Naive thymus-derived CD4-positive, alpha-beta T cell (primary cell): Measurements from ENCODE around the gene ARHGAP42. TPM values are rescaled to one million over a fixed set of nuclear protein-coding genes. Genes with fewer than 3 reads are reported as not detected.
"Not testable (repeated sequence)": the region's sequence is repeated elsewhere in the genome, so short reads cannot be mapped to it uniquely, and the experiment has no call there.

Source experiments
- ATAC-seq: fragments of 150-1000 bp; cut with Tn5 transposase; 2 replicates; pipeline ENCODE4 v1.10.0; 2021; ENCODE audit warnings: mild to moderate bottlenecking, moderate library complexity
- CTCF ChIA-PET: fragments of 350-600 bp; sonication (Branson Sonifier 250); formaldehyde crosslinking; loops from one replicate; lab custom pipeline; 2021; ENCODE audit warnings: antibody characterized with exemption; lab: Charles Lee
- POLR2A ChIA-PET: fragments of 350-600 bp; sonication (Branson Sonifier 250); formaldehyde crosslinking; loops from one replicate; lab custom pipeline; 2021; ENCODE audit warnings: antibody characterized with exemption, inconsistent platforms; lab: Charles Lee
- DNase-seq, 9 donors: peaks; one replicate each; pipeline versions ENCODE4 v3.0.0 to v3.0.0-alpha.2; 2020 to 2022; ENCODE audit warnings: mixed read lengths in 1 of 9
- H3K27ac ChIP-seq: one replicate; pipeline ENCODE4 v1.7.0; 2013; ENCODE audit warnings: mild to moderate bottlenecking, low read depth, low read length, moderate library complexity
- H3K27me3 ChIP-seq, 2 donors: one replicate each; pipeline ENCODE4 v1.7.0; 2013; ENCODE audit warnings: low read length in 2 of 2, mild to moderate bottlenecking in 2 of 2, moderate library complexity in 2 of 2; ENCODE audit not compliant: control insufficient read depth in 2 of 2, insufficient read depth in 2 of 2
- H3K36me3 ChIP-seq, 3 experiments: 1 replicate in 2 of 3; 2 replicates in 1 of 3; pipeline ENCODE4 v1.7.0; 2013; ENCODE audit warnings: low read length in 3 of 3, mild to moderate bottlenecking in 3 of 3, moderate library complexity in 1 of 3; ENCODE audit not compliant: insufficient read depth in 3 of 3, control insufficient read depth in 2 of 3
- H3K4me1 ChIP-seq, 2 donors: one replicate each; pipeline ENCODE4 v1.7.0; 2013; ENCODE audit warnings: low read length in 2 of 2, mild to moderate bottlenecking in 2 of 2, moderate library complexity in 1 of 2; ENCODE audit not compliant: control insufficient read depth in 2 of 2, insufficient read depth in 2 of 2
- H3K4me3 ChIP-seq: 2 replicates; pipeline ENCODE4 v1.7.0; 2013; ENCODE audit warnings: mild to moderate bottlenecking, low read length
- H3K9me3 ChIP-seq, 3 experiments: 1 replicate in 2 of 3; 2 replicates in 1 of 3; pipeline ENCODE4 v1.7.0; 2013; ENCODE audit warnings: low read length in 3 of 3; ENCODE audit not compliant: control insufficient read depth in 2 of 3
- H3K27ac Mint-ChIP-seq, 9 donors: one replicate each; pipeline ENCODE4 v1.8.0; 2020 to 2022; ENCODE audit warnings: mixed read lengths in 9 of 9, mild to moderate bottlenecking in 8 of 9, moderate library complexity in 5 of 9, inconsistent platforms in 2 of 9
- H3K27me3 Mint-ChIP-seq, 5 donors: one replicate each; pipeline ENCODE4 v1.8.0; 2021 to 2022; ENCODE audit warnings: mixed read lengths in 5 of 5, mild to moderate bottlenecking in 1 of 5
- H3K36me3 Mint-ChIP-seq, 5 donors: one replicate each; pipeline ENCODE4 v1.8.0; 2020 to 2022; ENCODE audit warnings: mixed read lengths in 5 of 5, mild to moderate bottlenecking in 3 of 5, inconsistent platforms in 1 of 5
- H3K4me1 Mint-ChIP-seq, 7 donors: one replicate each; pipeline ENCODE4 v1.8.0; 2020 to 2022; ENCODE audit warnings: mixed read lengths in 7 of 7, mild to moderate bottlenecking in 3 of 7, inconsistent platforms in 1 of 7
- H3K4me3 Mint-ChIP-seq, 10 donors: one replicate each; pipeline ENCODE4 v1.8.0; 2020 to 2022; ENCODE audit warnings: mild to moderate bottlenecking in 10 of 10, mixed read lengths in 10 of 10, moderate library complexity in 6 of 10, inconsistent platforms in 2 of 10
- H3K9me3 Mint-ChIP-seq, 11 donors: one replicate each; pipeline ENCODE4 v1.8.0; 2020 to 2022; ENCODE audit warnings: mixed read lengths in 11 of 11, mild to moderate bottlenecking in 4 of 11, inconsistent platforms in 1 of 11, moderate library complexity in 1 of 11
- intact Hi-C, 2 donors: fragments of 100-400 bp; cut with micrococcal nuclease; formaldehyde crosslinking; loops; one replicate each; pipeline ENCODE4 v1.15.1; 2023
- polyA plus RNA-seq, 2 donors: library from polyadenylated mRNA; unstranded; fragments of 300-500 nt; fragmentation: Illumina TruSeq; gene quantifications; one replicate each; pipeline ENCODE4 v1.2.3, GENCODE V29; 2021
- total RNA-seq, 6 experiments: library from RNA in 5 of 6; stranded (reverse) in 5 of 6; gene quantifications; 1 replicate in 5 of 6; 2 replicates in 1 of 6; pipeline ENCODE4 v1.2.3 and lab custom pipeline; 2021 to 2026

The ARHGAP42 gene
- total and polyA plus RNA-seq, 7 experiments from 2014 or later = 0.05 to 0.66 (median 0.21) TPM; not detected in 4

GRCh38 chr11:100890789-100891188 lies 203.7 kb downstream of the ARHGAP42 start:
- no peak for ATAC-seq
- ChIA-PET POLR2A (no interaction called here), CTCF (no interaction called here)
- DNase-seq = no peak
- no peak overlapping the region for H3K27ac Mint-ChIP-seq
- Histone ChIP-seq H3K4me3 (no peak overlapping the region), H3K9me3 (no peaks in the 10 kb centered on the region), H3K27ac (no peak overlapping the region), H3K36me3 (no peaks in the 10 kb centered on the region), H3K27me3 (no peaks in the 10 kb centered on the region), H3K4me1 (no peaks in the 10 kb centered on the region)
- intact Hi-C loops = no loop called here
- H3K9me3 Mint-ChIP-seq = peaks cover 0 to 5% (median 0%) of the 10 kb centered on the region in 11 donors
- H3K4me3 Mint-ChIP-seq = no peak overlapping the region
- no peaks in the 10 kb centered on the region for H3K36me3 Mint-ChIP-seq
- H3K4me1 Mint-ChIP-seq = no peaks in the 10 kb centered on the region
- no peaks in the 10 kb centered on the region for H3K27me3 Mint-ChIP-seq

DNA sequence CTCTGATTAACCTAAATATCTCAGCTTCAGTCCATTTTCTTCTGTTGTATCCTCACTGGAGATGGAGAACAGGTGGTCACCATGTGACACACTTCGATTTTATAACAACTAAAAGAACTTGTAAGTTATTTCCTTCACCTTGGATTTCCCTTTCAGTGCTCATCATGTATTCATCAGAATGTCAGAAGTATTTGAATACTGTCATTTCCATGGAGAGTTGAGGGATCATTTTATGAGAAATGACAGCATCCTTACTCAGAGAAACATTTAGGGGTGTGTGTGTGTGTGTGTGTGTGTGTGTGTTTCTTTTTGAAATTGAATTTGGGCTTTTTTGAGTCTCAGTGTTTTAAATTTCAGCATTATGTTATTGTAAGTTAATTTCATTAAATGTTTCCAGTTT lies 205.8 kb downstream of the ARHGAP42 start:
- Histone ChIP-seq H3K9me3 (no peaks in the 10 kb centered on the region), H3K4me1 (no peaks in the 10 kb centered on the region), H3K27me3 (no peaks in the 10 kb centered on the region), H3K4me3 (no peak overlapping the region), H3K36me3 (no peaks in the 10 kb centered on the region), H3K27ac (no peak overlapping the region)
- no peaks in the 10 kb centered on the region for H3K4me1 Mint-ChIP-seq
- intact Hi-C loops = no loop called here
- H3K4me3 Mint-ChIP-seq = no peak overlapping the region
- no peaks in the 10 kb centered on the region for H3K27me3 Mint-ChIP-seq
- DNase-seq (no peak), ATAC-seq (no peak)
- peaks cover 0 to 8% (median 0%) of the 10 kb centered on the region in 11 donors for H3K9me3 Mint-ChIP-seq
- H3K27ac Mint-ChIP-seq = no peak overlapping the region
- ChIA-PET POLR2A (no interaction called here), CTCF (no interaction called here)
- no peaks in the 10 kb centered on the region for H3K36me3 Mint-ChIP-seq

GRCh38 chr11:100895449-100895848 lies 208.4 kb downstream of the ARHGAP42 start:
- no peaks in the 10 kb centered on the region for H3K4me1 Mint-ChIP-seq
- ATAC-seq (no peak), DNase-seq (no peak)
- H3K9me3 Mint-ChIP-seq = peaks cover 0 to 23% (median 7%) of the 10 kb centered on the region in 11 donors
- H3K27ac Mint-ChIP-seq = no peak overlapping the region
- ChIA-PET POLR2A (no interaction called here), CTCF (no interaction called here)
- no peak overlapping the region for H3K27ac ChIP-seq
- intact Hi-C loops = no loop called here
- H3K27me3 ChIP-seq = no peaks in the 10 kb centered on the region
- no peak overlapping the region for H3K4me3 ChIP-seq
- no peaks in the 10 kb centered on the region for H3K36me3 Mint-ChIP-seq
- no peaks in the 10 kb centered on the region for H3K9me3 ChIP-seq
- no peaks in the 10 kb centered on the region for H3K4me1 ChIP-seq
- H3K36me3 ChIP-seq = no peaks in the 10 kb centered on the region
- no peaks in the 10 kb centered on the region for H3K27me3 Mint-ChIP-seq
- no peak overlapping the region for H3K4me3 Mint-ChIP-seq

DNA sequence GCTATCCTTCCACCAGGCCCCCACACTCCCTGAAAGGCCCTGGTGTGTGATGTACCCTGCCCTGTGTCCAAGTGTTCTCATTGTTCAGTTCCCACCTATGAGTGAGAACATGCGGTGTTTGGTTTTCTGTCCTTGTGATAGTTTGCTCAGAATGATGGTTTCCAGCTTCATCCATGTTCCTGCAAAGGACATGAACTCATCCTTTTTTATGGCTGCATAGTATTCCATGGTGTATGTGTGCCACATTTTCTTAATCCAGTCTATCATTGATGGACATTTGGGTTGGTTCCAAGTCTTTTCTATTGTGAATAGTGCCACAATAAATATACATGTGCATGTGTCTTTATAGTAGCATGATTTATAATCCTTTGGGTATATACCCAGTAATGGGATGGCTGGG lies 208.9 kb downstream of the ARHGAP42 start:
- ATAC-seq, H3K27me3 ChIP-seq, H3K27ac ChIP-seq, POLR2A ChIA-PET, H3K27ac Mint-ChIP-seq, intact Hi-C loops, DNase-seq, H3K27me3 Mint-ChIP-seq, CTCF ChIA-PET, H3K4me3 Mint-ChIP-seq, H3K4me1 ChIP-seq, H3K4me1 Mint-ChIP-seq, H3K9me3 ChIP-seq, H3K4me3 ChIP-seq, H3K36me3 Mint-ChIP-seq, H3K36me3 ChIP-seq: not testable (repeated sequence)
- H3K9me3 Mint-ChIP-seq = peaks cover 0 to 23% (median 7%) of the 10 kb centered on the region in 11 donors

GRCh38 chr11:100901471-100901870 lies 214.4 kb downstream of the ARHGAP42 start:
- H3K4me1 ChIP-seq, H3K4me1 Mint-ChIP-seq, H3K27me3 Mint-ChIP-seq, ATAC-seq, intact Hi-C loops, H3K27me3 ChIP-seq, CTCF ChIA-PET, H3K27ac Mint-ChIP-seq, POLR2A ChIA-PET, DNase-seq, H3K36me3 Mint-ChIP-seq, H3K9me3 ChIP-seq, H3K36me3 ChIP-seq, H3K4me3 ChIP-seq, H3K4me3 Mint-ChIP-seq, H3K27ac ChIP-seq: not testable (repeated sequence)
- H3K9me3 Mint-ChIP-seq = peaks cover 0 to 19% (median 6%) of the 10 kb centered on the region in 11 donors

DNA sequence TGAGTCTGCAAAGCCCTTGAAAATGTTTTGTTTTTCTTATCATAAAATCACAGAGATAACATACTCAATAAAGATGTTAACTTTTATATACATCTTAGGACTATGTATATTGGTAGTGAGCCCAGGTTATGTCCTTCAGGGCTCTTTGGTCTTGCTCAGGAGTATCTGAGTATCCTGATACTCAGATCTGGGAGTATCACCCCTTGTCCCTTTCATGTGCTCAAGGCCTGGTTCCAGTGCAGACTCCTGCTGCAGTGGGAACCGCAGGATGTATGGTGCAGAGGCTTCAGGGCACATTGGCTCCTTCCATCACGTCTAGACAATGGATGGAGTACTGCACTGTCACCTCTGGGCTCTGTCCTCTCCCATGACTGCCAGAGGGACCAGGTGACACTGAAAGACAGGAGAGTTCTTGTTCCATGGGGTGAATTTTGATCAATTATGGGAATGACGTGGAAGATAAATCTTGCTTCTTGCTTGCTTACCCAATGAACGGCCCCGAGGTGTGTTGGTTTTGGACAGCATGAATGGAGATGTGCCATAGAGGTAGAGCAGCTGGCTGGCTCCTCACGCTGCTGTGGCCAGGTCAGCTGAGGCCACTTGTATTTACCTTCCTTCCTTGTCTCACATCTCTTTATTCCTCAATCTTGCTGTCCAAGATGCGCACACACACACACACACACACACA lies 215.5 kb downstream of the ARHGAP42 start:
- no peak overlapping the region for H3K4me3 ChIP-seq
- intact Hi-C loops = no loop called here
- no peak overlapping the region for H3K27ac Mint-ChIP-seq
- DNase-seq (no peak), ATAC-seq (no peak)
- peaks cover 0 to 26% (median 6%) of the 10 kb centered on the region in 11 donors for H3K9me3 Mint-ChIP-seq
- H3K4me1 ChIP-seq = no peaks in the 10 kb centered on the region
- ChIA-PET POLR2A (no interaction called here), CTCF (no interaction called here)
- peaks cover 0 to 3% (median 0%) of the 10 kb centered on the region in 5 donors for H3K27me3 Mint-ChIP-seq
- no peaks in the 10 kb centered on the region for H3K9me3 ChIP-seq
- H3K4me3 Mint-ChIP-seq = no peak overlapping the region
- no peaks in the 10 kb centered on the region for H3K27me3 ChIP-seq
- no peaks in the 10 kb centered on the region for H3K36me3 Mint-ChIP-seq
- H3K27ac ChIP-seq = no peak overlapping the region
- no peaks in the 10 kb centered on the region for H3K4me1 Mint-ChIP-seq
- no peaks in the 10 kb centered on the region for H3K36me3 ChIP-seq

- no peaks in the 10 kb centered on the region for H3K4me1 ChIP-seq
- intact Hi-C loops = no loop called here
- ChIA-PET POLR2A (no interaction called here), CTCF (no interaction called here)
- no peaks in the 10 kb centered on the region for H3K9me3 ChIP-seq
- peaks cover 0 to 3% (median 0%) of the 10 kb centered on the region in 5 donors for H3K27me3 Mint-ChIP-seq
- H3K4me3 ChIP-seq = no peak overlapping the region
- H3K9me3 Mint-ChIP-seq = peaks cover 0 to 22% (median 5%) of the 10 kb centered on the region in 11 donors
- H3K27ac ChIP-seq = no peak overlapping the region
- no peak overlapping the region for H3K4me3 Mint-ChIP-seq
- H3K36me3 Mint-ChIP-seq = no peaks in the 10 kb centered on the region
- H3K27ac Mint-ChIP-seq = no peak overlapping the region
- DNase-seq (no peak), ATAC-seq (no peak)
- H3K36me3 ChIP-seq = no peaks in the 10 kb centered on the region
- no peaks in the 10 kb centered on the region for H3K27me3 ChIP-seq
- no peaks in the 10 kb centered on the region for H3K4me1 Mint-ChIP-seq
Observed at GRCh38 chr11:100903284-100903683, 216.2 kb downstream of the ARHGAP42 start.
